K562 (cell line): Measurements from ENCODE around the gene PPP1R13B. TPM values are rescaled to one million over a fixed set of nuclear protein-coding genes. Genes with fewer than 3 reads are reported as not detected.

Experiments used
- ADNP ChIP-seq: fragments of 200-800 bp; sonication (Bioruptor generic); IDR thresholded peaks from 2 replicates; pipeline ENCODE4 v1.6.1; 2016; ENCODE audit warnings: missing genetic modification characterization, missing compliant biosample characterization
- BRD4 ChIP-seq: fragments of 200-600 bp; sonication (generic); IDR thresholded peaks from 2 replicates; pipeline ENCODE4 v1.6.1; 2017; ENCODE audit warnings: inconsistent platforms
- FOXM1 ChIP-seq, 2 experiments: fragments of 450-650 bp in 1 of 2; sonication (generic) in 1 of 2; formaldehyde crosslinking in 1 of 2; IDR thresholded peaks; 2 replicates each; pipeline versions ENCODE4 v1.6.1 to v1.9.0; 2017 to 2022; ENCODE audit warnings: low read depth in 2 of 2, mild to moderate bottlenecking in 2 of 2, missing genetic modification reagents in 1 of 2, moderate library complexity in 1 of 2
- GTF3C2 ChIP-seq: IDR thresholded peaks from 3 replicates; pipeline ENCODE4 v1.6.1; 2011; ENCODE audit warnings: borderline replicate concordance, mild to moderate bottlenecking, moderate library complexity; ENCODE audit not compliant: insufficient read length; ENCODE audit errors: extremely low read depth
- HMG20A ChIP-seq: fragments of 450-650 bp; formaldehyde crosslinking; conservative IDR thresholded peaks from 2 replicates; pipeline ENCODE4 v1.4.0; 2020; ENCODE audit warnings: mild to moderate bottlenecking, mixed read lengths
- HNRNPK ChIP-seq: fragments of 200-400 bp; formaldehyde crosslinking; IDR thresholded peaks from one replicate; pipeline ENCODE4 v1.6.1; 2018; ENCODE audit warnings: mild to moderate bottlenecking, low read depth, low read length; ENCODE audit not compliant: poor library complexity, severe bottlenecking
- NR2C2 ChIP-seq, 2 experiments: fragments of 200-800 bp in 1 of 2; sonication (Bioruptor generic) in 1 of 2; sonication (generic) in 1 of 2; formaldehyde crosslinking in 1 of 2; IDR thresholded peaks; 2 replicates each; pipeline versions ENCODE4 v1.6.1 to v1.8.0; 2016 to 2022; ENCODE audit warnings: mild to moderate bottlenecking in 1 of 2, missing compliant biosample characterization in 1 of 2, missing genetic modification characterization in 1 of 2, missing genetic modification reagents in 1 of 2
- NR3C1 ChIP-seq: sonication (generic); formaldehyde crosslinking; IDR thresholded peaks from 2 replicates; pipeline ENCODE4 v1.8.1; 2022; ENCODE audit warnings: missing genetic modification reagents
- NUFIP1 ChIP-seq: fragments of 450-650 bp; IDR thresholded peaks from 2 replicates; pipeline ENCODE4 v1.6.1; 2018; ENCODE audit not compliant: partially characterized antibody
- TEAD1 ChIP-seq, 2 experiments: fragments of 450-650 bp in 1 of 2; sonication (generic) in 1 of 2; formaldehyde crosslinking; IDR thresholded peaks; 2 replicates each; pipeline versions ENCODE4 v1.4.0 to v1.8.0; 2020 to 2022; ENCODE audit warnings: mild to moderate bottlenecking in 2 of 2, missing genetic modification reagents in 1 of 2
- YY1 ChIP-seq, 3 experiments: IDR thresholded peaks; 2 replicates each; pipeline ENCODE4 v1.6.1; 2011; ENCODE audit warnings: low read length in 2 of 3, mild to moderate bottlenecking in 2 of 3, moderate library complexity in 2 of 3, borderline replicate concordance in 1 of 3, control low read depth in 1 of 3, low read depth in 1 of 3; ENCODE audit not compliant: insufficient read depth in 3 of 3, insufficient replicate concordance in 2 of 3, control insufficient read depth in 1 of 3, insufficient read length in 1 of 3; ENCODE audit errors: extremely low read depth in 1 of 3
- ZNF184 ChIP-seq: sonication (generic); formaldehyde crosslinking; IDR thresholded peaks from 2 replicates; pipeline ENCODE4 v1.5.0; 2020; ENCODE audit warnings: missing genetic modification reagents
- ZNF592 ChIP-seq: fragments of 450-650 bp; IDR thresholded peaks from 2 replicates; pipeline ENCODE4 v1.6.1; 2017; ENCODE audit warnings: antibody characterized with exemption, mild to moderate bottlenecking
- ZNF778 ChIP-seq: fragments of 450-650 bp; formaldehyde crosslinking; IDR thresholded peaks from 2 replicates; pipeline ENCODE4 v1.4.0; 2020; ENCODE audit warnings: mild to moderate bottlenecking, moderate library complexity
- polyA plus RNA-seq, 8 experiments: library from polyadenylated mRNA; depleted of rRNA in 4 of 8; stranded (reverse) in 5 of 8; unstranded in 3 of 8; fragments of >200 nt; fragmentation: Nextera tagmentation in 2 of 8; fragmentation: Illumina TruSeq in 1 of 8; extraction: Ambion mirVana in 2 of 8; extraction: Trizol in 1 of 8; gene quantifications; 2 replicates each; pipeline versions ENCODE4 v1.2.1 to v1.2.3, GENCODE V29; 2011 to 2014; ENCODE audit warnings: inconsistent platforms in 1 of 8, missing spikeins in 1 of 8
- total RNA-seq, 7 experiments: library from RNA; depleted of rRNA in 6 of 7; stranded (reverse); fragments of >200 nt in 6 of 7; fragmentation: Illumina TruSeq in 2 of 7; extraction: Trizol in 2 of 7; gene quantifications; 2 replicates each; pipeline versions ENCODE4 v1.2.1 to v1.2.3, GENCODE V29; 2011 to 2021; ENCODE audit warnings: low replicate concordance in 1 of 7

The PPP1R13B gene
- total and polyA plus RNA-seq, 9 of the 15 experiments (the other 6 are each of a cell fraction or from before 2014, with no cell fraction given): 0.03 to 1.7 (median 0.15) TPM

GRCh38 chr14:103763730-103764488, 83.5 kb downstream of the PPP1R13B start (continued):
- TF ChIP-seq YY1 (IDR thresholded peaks at IDR 0.05; ENCODE audit: borderline replicate concordance in 1 of 3, control insufficient read depth in 1 of 3, extremely low read depth in 1 of 3, insufficient read depth in 3 of 3, insufficient read length in 1 of 3, insufficient replicate concordance in 2 of 3, low read depth in 1 of 3, low read length in 2 of 3): no peak
- no peak for TF ChIP-seq NUFIP1
- no peak for TF ChIP-seq NR3C1
- TF ChIP-seq HMG20A (CRISPR knock-in tag): no peak
- no peak for TF ChIP-seq TEAD1 (CRISPR knock-in tag; IDR thresholded peaks at IDR 0.05)
- TF ChIP-seq HNRNPK: no peak
- TF ChIP-seq GTF3C2: no peak
- TF ChIP-seq ZNF778 (CRISPR knock-in tag): no peak
- TF ChIP-seq FOXM1 (IDR thresholded peaks at IDR 0.05; ENCODE audit: low read depth): no peak
- TF ChIP-seq FOXM1 (CRISPR knock-in tag; IDR thresholded peaks at IDR 0.05; ENCODE audit: low read depth): no peak
- TF ChIP-seq BRD4: no peak
- no peak for TF ChIP-seq ADNP (tag)
- TF ChIP-seq ZNF184 (CRISPR knock-in tag): no peak
- TF ChIP-seq NR2C2 (CRISPR knock-in tag; IDR thresholded peaks at IDR 0.05): no peak
- no peak for TF ChIP-seq NR2C2 (tag; IDR thresholded peaks at IDR 0.05)
- TF ChIP-seq ZNF592: no peak
